GM19438 (cell line): Measurements from ENCODE around the gene TRIM32.

ENCODE experiments used
- ATAC-seq: cut with Tn5 transposase; IDR thresholded peaks from one replicate; pipeline ENCODE4 v1.9.1; 2021; ENCODE audit warnings: low read depth; ENCODE audit not compliant: unreplicated experiment

Gene TRIM32, protein sequence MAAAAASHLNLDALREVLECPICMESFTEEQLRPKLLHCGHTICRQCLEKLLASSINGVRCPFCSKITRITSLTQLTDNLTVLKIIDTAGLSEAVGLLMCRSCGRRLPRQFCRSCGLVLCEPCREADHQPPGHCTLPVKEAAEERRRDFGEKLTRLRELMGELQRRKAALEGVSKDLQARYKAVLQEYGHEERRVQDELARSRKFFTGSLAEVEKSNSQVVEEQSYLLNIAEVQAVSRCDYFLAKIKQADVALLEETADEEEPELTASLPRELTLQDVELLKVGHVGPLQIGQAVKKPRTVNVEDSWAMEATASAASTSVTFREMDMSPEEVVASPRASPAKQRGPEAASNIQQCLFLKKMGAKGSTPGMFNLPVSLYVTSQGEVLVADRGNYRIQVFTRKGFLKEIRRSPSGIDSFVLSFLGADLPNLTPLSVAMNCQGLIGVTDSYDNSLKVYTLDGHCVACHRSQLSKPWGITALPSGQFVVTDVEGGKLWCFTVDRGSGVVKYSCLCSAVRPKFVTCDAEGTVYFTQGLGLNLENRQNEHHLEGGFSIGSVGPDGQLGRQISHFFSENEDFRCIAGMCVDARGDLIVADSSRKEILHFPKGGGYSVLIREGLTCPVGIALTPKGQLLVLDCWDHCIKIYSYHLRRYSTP

DNA sequence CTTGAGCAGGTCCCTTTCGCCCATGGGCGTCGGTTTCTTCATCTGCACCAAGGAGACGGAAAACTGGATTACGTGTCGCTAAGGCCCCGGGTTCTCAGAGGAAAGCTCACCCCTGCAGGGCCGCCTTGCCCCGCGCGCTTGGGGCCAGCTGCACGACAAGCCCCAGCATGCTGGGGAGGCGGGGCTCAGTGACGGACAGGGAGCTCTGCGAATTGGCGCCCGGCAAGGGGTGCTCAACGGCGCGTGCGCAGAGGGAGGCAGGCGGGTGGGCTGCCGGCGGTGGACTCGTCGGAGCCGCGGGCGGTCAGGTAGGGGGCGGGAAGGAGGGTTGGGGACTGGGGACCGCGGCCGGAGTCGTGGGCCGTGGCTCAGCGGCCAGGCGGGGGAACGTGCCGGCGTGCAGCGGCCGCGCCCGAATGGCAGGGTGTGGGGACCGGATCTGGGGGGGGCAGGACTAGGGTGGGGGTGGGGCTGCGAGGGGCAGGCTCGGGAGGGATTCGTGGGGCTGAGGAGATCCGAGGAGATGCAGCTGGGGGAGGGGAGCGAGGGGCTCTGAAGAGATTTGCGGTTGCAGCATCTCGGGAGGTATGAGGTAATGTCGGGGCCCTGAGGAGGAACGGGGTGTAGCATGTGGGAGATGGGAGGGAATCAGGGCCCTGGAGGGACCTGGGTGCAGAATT is at the start of gene TRIM32:
Gene TRIM32 (plus strand): TSS at position 232 of the 680 bp plus-strand sequence. CDS start 10,438 bp downstream, outside the sequence.
- peak; percentile 98 for ATAC-seq

GRCh38 chr9:116639251-116639741 is 47.8 kb upstream of the TRIM32 start:
- ATAC-seq: no peak

GRCh38 chr9:116641292-116642059 is 45.6 kb upstream of the TRIM32 start:
- ATAC-seq: no peak

DNA sequence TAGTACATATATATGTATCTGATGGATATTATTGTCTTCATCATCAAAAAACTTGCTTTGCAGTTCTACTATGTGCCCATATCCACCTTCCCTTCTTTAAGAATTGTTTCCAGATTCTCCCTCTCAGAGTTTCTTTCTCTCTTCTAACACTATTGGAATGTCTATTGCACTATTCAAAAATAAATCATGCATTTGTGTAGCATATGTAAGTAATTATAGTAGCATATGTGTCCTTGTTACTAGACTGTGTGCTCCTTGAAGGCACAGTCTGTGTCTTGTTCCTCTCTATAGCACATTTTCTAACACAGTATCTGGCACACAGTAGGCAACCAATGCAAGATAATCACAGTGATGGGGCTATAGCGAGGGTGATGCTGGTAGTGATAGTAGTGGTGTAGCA is 43.4 kb upstream of the TRIM32 start:
- no peak for ATAC-seq

GRCh38 chr9:116644091-116644688 is 42.9 kb upstream of the TRIM32 start:
- ATAC-seq: no peak

GRCh38 chr9:116646661-116647514 is 40.2 kb upstream of the TRIM32 start:
- ATAC-seq: peak; percentile 72

DNA sequence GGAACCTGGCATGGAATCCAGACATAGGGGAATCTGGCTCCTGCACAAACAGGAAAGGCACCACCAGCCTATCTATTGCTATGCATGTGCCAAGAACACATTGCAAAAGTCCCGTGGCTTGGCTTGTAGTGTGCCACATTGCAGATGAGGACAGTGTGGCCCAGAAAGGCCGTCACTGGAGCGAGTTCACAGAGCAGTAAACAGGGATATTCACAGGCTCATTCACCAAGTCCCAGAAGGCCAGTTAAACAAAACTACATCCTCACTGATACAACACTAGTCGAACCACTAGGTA is 39.6 kb upstream of the TRIM32 start:
- no peak for ATAC-seq

GRCh38 chr9:116653348-116654058 is 33.6 kb upstream of the TRIM32 start:
- ATAC-seq: no peak

GRCh38 chr9:116654059-116654355 is 33.1 kb upstream of the TRIM32 start:
- ATAC-seq: no peak

DNA sequence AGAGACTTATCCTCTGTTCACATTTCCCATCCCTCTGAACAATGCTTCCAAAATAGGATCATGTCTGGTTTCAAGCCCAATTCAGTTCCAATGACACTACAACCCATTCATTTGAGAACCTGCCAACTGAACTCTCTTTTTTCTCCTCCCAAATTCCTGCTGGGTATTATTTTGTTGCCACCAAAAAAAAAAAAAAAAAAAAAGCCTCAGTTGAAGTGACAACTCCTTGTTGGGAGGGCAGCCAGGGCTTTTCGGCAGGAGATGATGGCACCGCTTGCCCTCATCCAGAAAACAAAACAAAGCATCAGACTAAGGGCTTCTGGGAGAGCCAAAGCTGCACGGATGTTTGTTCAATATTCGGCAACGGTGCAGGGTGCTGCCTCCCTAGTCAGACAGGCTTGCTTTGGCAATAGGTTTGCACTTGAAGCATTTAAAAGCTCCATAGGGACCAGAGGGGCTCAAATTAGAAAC is 30.6 kb upstream of the TRIM32 start:
- ATAC-seq: no peak

- ATAC-seq: no peak
These were observed 30.1 kb upstream of the TRIM32 start for GRCh38 chr9:116656977-116657376.

DNA sequence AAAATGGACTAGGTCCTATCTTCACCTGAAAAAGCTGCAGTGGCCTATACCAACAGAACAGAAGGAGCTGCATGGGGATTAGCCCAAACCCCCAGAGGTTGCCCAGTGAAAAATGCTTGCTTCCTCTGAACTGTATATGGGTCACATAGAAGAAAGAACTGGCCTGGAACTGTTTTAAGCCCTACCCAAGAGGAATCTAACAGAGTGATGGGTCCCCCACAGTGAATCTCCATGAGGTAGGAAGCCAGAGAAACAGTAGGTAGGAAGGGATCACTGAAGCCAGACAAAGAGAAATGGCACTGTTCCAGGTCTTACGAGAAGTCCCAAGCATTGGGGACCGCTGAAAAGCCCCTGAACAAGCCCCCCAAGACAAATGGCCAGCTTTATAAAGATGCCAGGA is 28.8 kb upstream of the TRIM32 start:
- no peak for ATAC-seq

GRCh38 chr9:116661037-116661954 is 25.8 kb upstream of the TRIM32 start:
- ATAC-seq: no peak

GRCh38 chr9:116662646-116663310 is 24.3 kb upstream of the TRIM32 start:
- ATAC-seq: no peak

GRCh38 chr9:116663581-116663980 is 23.5 kb upstream of the TRIM32 start:
- no peak for ATAC-seq

DNA sequence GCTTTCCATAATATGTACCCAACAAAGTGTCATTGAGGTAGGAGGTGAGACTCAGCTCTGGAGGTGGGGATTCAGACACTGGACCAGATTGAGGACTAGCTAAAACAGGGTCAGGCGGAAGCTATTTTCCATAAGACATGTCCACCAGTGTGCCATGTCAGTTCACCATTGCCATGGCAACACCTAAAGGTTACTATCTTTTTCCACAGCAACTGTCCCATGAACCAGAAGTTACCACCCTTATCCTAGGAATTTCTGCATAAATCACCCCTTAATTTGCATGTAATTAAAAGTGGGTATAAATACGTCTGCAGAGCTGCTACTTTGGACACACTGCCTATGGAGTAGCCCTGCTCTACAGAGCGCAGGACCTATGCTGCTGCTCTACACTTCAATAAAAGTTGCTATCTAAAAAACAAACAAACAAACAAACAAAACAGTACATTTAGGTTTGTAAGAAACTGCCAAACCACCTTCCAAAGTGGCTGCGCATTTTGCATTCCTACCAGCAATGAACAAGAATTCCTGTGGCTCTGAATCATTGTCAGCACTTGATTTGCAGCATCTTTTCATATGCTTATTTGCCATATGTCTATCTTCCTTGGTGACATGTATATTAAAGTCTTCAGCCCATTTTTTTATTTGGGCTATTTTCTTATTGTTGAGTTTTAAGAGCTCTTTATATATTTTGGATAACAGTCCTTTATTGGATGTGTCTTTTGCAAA is 18.0 kb upstream of the TRIM32 start:
- no peak for ATAC-seq

DNA sequence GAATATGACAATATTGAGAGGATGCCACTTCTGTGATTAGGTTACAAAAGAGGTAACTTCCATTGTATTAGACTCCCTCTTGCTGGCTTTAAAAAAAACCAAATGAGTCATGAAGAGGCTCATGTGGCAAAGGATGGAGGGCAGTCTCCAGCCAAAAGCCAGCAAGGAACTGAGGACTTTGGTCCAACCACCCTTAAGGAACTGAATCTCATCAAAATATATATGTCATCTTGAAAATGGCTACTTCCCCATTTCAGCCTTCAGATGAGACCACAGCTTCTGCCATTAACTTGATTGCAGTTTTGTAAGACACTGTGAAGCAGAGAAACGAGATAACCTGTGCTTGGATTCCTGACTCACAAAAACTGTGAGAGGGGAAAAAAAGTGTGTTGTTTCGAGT is 15.5 kb upstream of the TRIM32 start:
- no peak for ATAC-seq
